NCI-H146 treated with DMSO at 0.1 percent for 48 hours (cell line): ENCODE data around the gene LAMTOR4.

ENCODE experiments used
- DNase-seq: peaks from one replicate; lab custom pipeline; 2025; ENCODE audit not compliant: unreplicated experiment; lab: John Stamatoyannopoulos, UW

LAMTOR4 gene

GRCh38 chr7:100148559-100149328 lies at the start of gene LAMTOR4:
Gene LAMTOR4 (plus strand): TSS chr7:100148918. CDS start chr7:100148973, 55 bp downstream.
- DNase-seq, result peak; percentile 99

GRCh38 chr7:100099452-100099851 lies 49.3 kb upstream of the LAMTOR4 start:
- no peak for DNase-seq

GRCh38 chr7:100100420-100101015 lies 48.2 kb upstream of the LAMTOR4 start:
- peak; percentile 86 for DNase-seq

GRCh38 chr7:100101016-100101862 lies 47.5 kb upstream of the LAMTOR4 start, which contains the start of the genes AP4M1 and MCM7:
Gene AP4M1 (plus strand): TSS chr7:100101643. CDS start chr7:100101715, 72 bp downstream.
Gene MCM7 (minus strand): TSS chr7:100101397. CDS start chr7:100101294, 103 bp downstream.
- DNase-seq, result peak; percentile 96

- DNase-seq, result no peak
Observed at GRCh38 chr7:100102950-100103840, 45.5 kb upstream of the LAMTOR4 start.

- DNase-seq, result no peak
Observed at GRCh38 chr7:100105534-100105933, 43.2 kb upstream of the LAMTOR4 start.

- no peak for DNase-seq
Observed at GRCh38 chr7:100106633-100107032, 42.1 kb upstream of the LAMTOR4 start.

- DNase-seq, result no peak
Observed at GRCh38 chr7:100107125-100107737, 41.5 kb upstream of the LAMTOR4 start.

- no peak for DNase-seq
Observed at GRCh38 chr7:100107890-100108289, 40.8 kb upstream of the LAMTOR4 start.

- DNase-seq, result no peak
Observed at GRCh38 chr7:100109521-100110163, 39.1 kb upstream of the LAMTOR4 start.

- DNase-seq, result no peak
Observed at GRCh38 chr7:100111156-100111555, 37.6 kb upstream of the LAMTOR4 start.

- no peak for DNase-seq
Observed at GRCh38 chr7:100111914-100112313, 36.8 kb upstream of the LAMTOR4 start.

GRCh38 chr7:100115026-100115425 lies 33.7 kb upstream of the LAMTOR4 start:
- no peak for DNase-seq

GRCh38 chr7:100118388-100119071 lies 30.2 kb upstream of the LAMTOR4 start:
- no peak for DNase-seq

GRCh38 chr7:100119072-100119969 lies 29.4 kb upstream of the LAMTOR4 start, which contains the start of the genes CNPY4 and TAF6:
Gene CNPY4 (plus strand): TSS chr7:100119634. CDS start chr7:100119745, 111 bp downstream.
Gene TAF6 (minus strand): TSS chr7:100119358. CDS start chr7:100114209, 5,149 bp downstream.
- peak; percentile 82 for DNase-seq

- DNase-seq, result no peak
Observed at GRCh38 chr7:100119970-100120732, 28.6 kb upstream of the LAMTOR4 start.

- DNase-seq, result no peak
Observed at GRCh38 chr7:100120733-100121036, 28.0 kb upstream of the LAMTOR4 start.
